ENCODE data around the gene EXOC4.

GRCh38 chr7:133919810-133920209 lies 666.9 kb downstream of the EXOC4 start:
- TF ChIP-seq POLR2A (IDR thresholded peaks at IDR 0.05) (no peak), CTCF (IDR thresholded peaks at IDR 0.05) (no peak), POLR2AphosphoS5 (IDR thresholded peaks at IDR 0.05) (no peak)

Measured in transverse colon (tissue), 4 donors.